ENCODE data around the gene ACYP2.

DNA sequence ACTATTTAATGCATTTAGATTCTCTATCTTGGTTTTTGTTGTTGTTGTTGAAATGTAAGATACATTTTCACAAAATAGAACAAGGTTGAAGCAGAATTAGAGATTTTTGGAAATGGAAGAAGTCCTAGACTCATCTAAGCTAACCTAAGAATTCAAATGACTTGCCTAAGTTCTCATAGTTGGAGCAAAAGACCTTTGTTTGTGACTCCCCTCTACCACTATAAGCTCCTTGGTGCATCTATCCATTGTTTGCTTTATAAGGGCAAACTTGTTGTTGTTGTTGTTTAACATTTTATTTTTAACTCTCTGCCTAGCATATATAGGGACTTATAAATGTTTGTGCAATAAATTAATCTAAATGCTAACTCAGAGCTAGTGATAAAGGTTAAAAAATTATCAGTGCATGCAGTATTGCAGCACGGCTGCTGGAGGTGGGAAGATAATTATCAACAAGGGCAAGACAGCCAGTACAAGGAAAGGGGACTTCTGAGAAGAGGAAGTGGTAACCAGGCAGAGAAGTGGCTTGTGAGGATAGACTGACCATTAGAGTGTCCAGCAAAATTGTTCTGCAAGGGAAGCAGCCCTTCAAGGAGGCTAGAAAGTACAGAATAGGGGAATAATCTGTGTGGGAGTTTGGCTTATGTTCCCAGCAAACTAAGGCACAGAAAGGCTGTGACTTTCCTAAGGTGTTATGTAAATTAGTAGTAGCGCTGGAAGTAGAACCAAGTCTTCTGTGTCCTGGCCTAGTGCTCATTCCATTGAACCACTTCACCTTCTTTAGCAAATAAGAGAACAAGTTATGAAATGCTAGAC, 38.1 kb upstream of the ACYP2 start:
- TF ChIP-seq, protein P1, sequence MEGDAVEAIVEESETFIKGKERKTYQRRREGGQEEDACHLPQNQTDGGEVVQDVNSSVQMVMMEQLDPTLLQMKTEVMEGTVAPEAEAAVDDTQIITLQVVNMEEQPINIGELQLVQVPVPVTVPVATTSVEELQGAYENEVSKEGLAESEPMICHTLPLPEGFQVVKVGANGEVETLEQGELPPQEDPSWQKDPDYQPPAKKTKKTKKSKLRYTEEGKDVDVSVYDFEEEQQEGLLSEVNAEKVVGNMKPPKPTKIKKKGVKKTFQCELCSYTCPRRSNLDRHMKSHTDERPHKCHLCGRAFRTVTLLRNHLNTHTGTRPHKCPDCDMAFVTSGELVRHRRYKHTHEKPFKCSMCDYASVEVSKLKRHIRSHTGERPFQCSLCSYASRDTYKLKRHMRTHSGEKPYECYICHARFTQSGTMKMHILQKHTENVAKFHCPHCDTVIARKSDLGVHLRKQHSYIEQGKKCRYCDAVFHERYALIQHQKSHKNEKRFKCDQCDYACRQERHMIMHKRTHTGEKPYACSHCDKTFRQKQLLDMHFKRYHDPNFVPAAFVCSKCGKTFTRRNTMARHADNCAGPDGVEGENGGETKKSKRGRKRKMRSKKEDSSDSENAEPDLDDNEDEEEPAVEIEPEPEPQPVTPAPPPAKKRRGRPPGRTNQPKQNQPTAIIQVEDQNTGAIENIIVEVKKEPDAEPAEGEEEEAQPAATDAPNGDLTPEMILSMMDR (IDR thresholded peaks at IDR 0.05; ENCODE audit: insufficient read depth, low read length, poor library complexity, severe bottlenecking), result no peak
- no peak for TF ChIP-seq EZH2phosphoT487 (conservative IDR thresholded peaks at IDR 0.05; ENCODE audit: low read length)
